Gastrocnemius medialis (tissue), 4 donors: Measurements from ENCODE around the gene PTGIR.

Experiments
- CTCF ChIP-seq, 5 experiments: fragments of 450-650 bp in 3 of 5; fragments of 200-600 bp in 2 of 5; sonication (generic) in 2 of 5; IDR thresholded peaks in 4 of 5; conservative IDR thresholded peaks in 1 of 5; 1 replicate in 4 of 5; 2 replicates in 1 of 5; pipeline ENCODE4 v1.5.1; 2016 to 2019; ENCODE audit warnings: antibody characterized with exemption in 5 of 5, mild to moderate bottlenecking in 3 of 5, moderate library complexity in 3 of 5
- POLR2A ChIP-seq, 2 donors: fragments of 450-650 bp; IDR thresholded peaks; one replicate each; pipeline ENCODE4 v1.6.1; 2017; ENCODE audit warnings: antibody characterized with exemption in 2 of 2, mild to moderate bottlenecking in 2 of 2, moderate library complexity in 2 of 2

- TF ChIP-seq POLR2A (IDR thresholded peaks at IDR 0.05): no peak
- no peak for TF ChIP-seq CTCF (IDR thresholded peaks at IDR 0.05 in 4 of 5, conservative IDR thresholded peaks at IDR 0.05 in 1 of 5)
Observed at GRCh38 chr19:46587861-46588260, 37.0 kb downstream of the PTGIR start.
